Amniotic stem cell (primary cell): ENCODE data around the gene WNT5A.

Experiments
- DNase-seq: peaks from one replicate; lab custom pipeline; 2025; lab: John Stamatoyannopoulos, UW

WNT5A gene

GRCh38 chr3:55481744-55482495 lies 5.2 kb downstream of the WNT5A start:
- DNase-seq: no peak

GRCh38 chr3:55480911-55481743 lies 6.0 kb downstream of the WNT5A start:
- peak; percentile 83 for DNase-seq

- no peak for DNase-seq
Measured at GRCh38 chr3:55477306-55478303, 9.5 kb downstream of the WNT5A start.

GRCh38 chr3:55476515-55476914 lies 10.6 kb downstream of the WNT5A start:
- peak; percentile 34 for DNase-seq

- no peak for DNase-seq
Measured at GRCh38 chr3:55474213-55474632, 12.9 kb downstream of the WNT5A start.

GRCh38 chr3:55473788-55474187 lies 13.3 kb downstream of the WNT5A start:
- no peak for DNase-seq

- no peak for DNase-seq
Measured at GRCh38 chr3:55471522-55472280, 15.4 kb downstream of the WNT5A start.

- DNase-seq: no peak
Measured at GRCh38 chr3:55471084-55471483, 16.0 kb downstream of the WNT5A start.

GRCh38 chr3:55469957-55470526 lies 17.1 kb downstream of the WNT5A start:
- DNase-seq: no peak

GRCh38 chr3:55468251-55468650 lies 18.9 kb downstream of the WNT5A start:
- DNase-seq: no peak

- DNase-seq: no peak
Measured at GRCh38 chr3:55467099-55467498, 20.0 kb downstream of the WNT5A start.

GRCh38 chr3:55466526-55466925 lies 20.6 kb downstream of the WNT5A start:
- no peak for DNase-seq

- no peak for DNase-seq
Measured at GRCh38 chr3:55461896-55462295, 25.2 kb downstream of the WNT5A start.

- DNase-seq: no peak
Measured at GRCh38 chr3:55459838-55460237, 27.3 kb downstream of the WNT5A start.

- DNase-seq: no peak
Measured at GRCh38 chr3:55458181-55458790, 28.8 kb downstream of the WNT5A start.

- DNase-seq: no peak
Measured at GRCh38 chr3:55455915-55456314, 31.2 kb downstream of the WNT5A start.

GRCh38 chr3:55454611-55455010 lies 32.5 kb downstream of the WNT5A start:
- no peak for DNase-seq

GRCh38 chr3:55453886-55454496 lies 33.1 kb downstream of the WNT5A start:
- no peak for DNase-seq

- DNase-seq: no peak
Measured at GRCh38 chr3:55452886-55453285, 34.2 kb downstream of the WNT5A start.

GRCh38 chr3:55449527-55449926 lies 37.6 kb downstream of the WNT5A start:
- DNase-seq: no peak
